Spleen (tissue), 11 donors: ENCODE results near the gene CYS1. TPM values are rescaled to one million over a fixed set of nuclear protein-coding genes. Genes with fewer than 3 reads are reported as not detected.
A peak's percentile ranks its signal among the peaks of the same experiment; 100 is the strongest.

Source experiments
- DNase-seq: peaks from one replicate; pipeline ENCODE4 v3.0.0-alpha.2; 2020
- H3K27ac ChIP-seq, 8 donors: fragments of 200-600 bp; sonication (generic) in 7 of 8; 1 replicate in 4 of 8; 2 replicates in 4 of 8; pipeline versions ENCODE4 v1.5.0 to v1.8.0; 2016 to 2021; ENCODE audit warnings: inconsistent platforms in 4 of 8, mild to moderate bottlenecking in 4 of 8, moderate library complexity in 1 of 8
- H3K27me3 ChIP-seq, 7 donors: fragments of 200-600 bp; sonication (generic) in 6 of 7; replicated peaks in 1 of 7; 1 replicate in 4 of 7; 2 replicates in 3 of 7; pipeline versions ENCODE4 v1.5.0 to v1.8.0; 2016 to 2021; ENCODE audit warnings: inconsistent platforms in 3 of 7, mild to moderate bottlenecking in 1 of 7
- H3K36me3 ChIP-seq, 6 donors: fragments of 200-600 bp; sonication (generic) in 5 of 6; 1 replicate in 4 of 6; 2 replicates in 2 of 6; pipeline versions ENCODE4 v1.5.0 to v1.8.0; 2016 to 2021; ENCODE audit warnings: inconsistent platforms in 2 of 6
- H3K4me1 ChIP-seq, 6 donors: fragments of 200-600 bp; sonication (generic) in 5 of 6; 1 replicate in 3 of 6; 2 replicates in 3 of 6; pipeline versions ENCODE4 v1.5.0 to v1.8.0; 2016 to 2021; ENCODE audit warnings: inconsistent platforms in 3 of 6
- H3K4me3 ChIP-seq, 8 donors: fragments of 200-600 bp; sonication (generic) in 7 of 8; 1 replicate in 4 of 8; 2 replicates in 4 of 8; pipeline versions ENCODE4 v1.5.0 to v1.8.0; 2016 to 2021; ENCODE audit warnings: inconsistent platforms in 4 of 8, mild to moderate bottlenecking in 4 of 8, moderate library complexity in 2 of 8
- H3K9me3 ChIP-seq, 8 donors: fragments of 200-600 bp; sonication (generic) in 7 of 8; 1 replicate in 4 of 8; 2 replicates in 4 of 8; pipeline versions ENCODE4 v1.5.0 to v1.8.0; 2016 to 2021; ENCODE audit warnings: inconsistent platforms in 4 of 8
- CTCF ChIP-seq, 11 experiments: fragments of 200-600 bp in 7 of 11; fragments of 450-650 bp in 4 of 11; sonication (generic) in 4 of 11; IDR thresholded peaks in 8 of 11; conservative IDR thresholded peaks in 3 of 11; 1 replicate in 7 of 11; 2 replicates in 4 of 11; pipeline versions ENCODE4 v1.4.0 to v1.8.0; 2016 to 2021; ENCODE audit warnings: antibody characterized with exemption in 11 of 11, inconsistent platforms in 4 of 11, mild to moderate bottlenecking in 1 of 11
- POLR2A ChIP-seq, 3 donors: fragments of 450-650 bp; IDR thresholded peaks; one replicate each; pipeline ENCODE4 v1.5.1; 2017; ENCODE audit warnings: antibody characterized with exemption in 3 of 3, mild to moderate bottlenecking in 1 of 3
- POLR2AphosphoS5 ChIP-seq, 3 donors: sonication (generic); formaldehyde crosslinking; IDR thresholded peaks; one replicate each; pipeline ENCODE4 v1.5.1; 2017; ENCODE audit warnings: antibody characterized with exemption in 3 of 3
- WGBS, 5 donors: extraction: QIAGEN DNeasy Blood & Tissue Kit in 3 of 5; methylation state at CpG; one replicate each; pipeline versions ENCODE4 v1.1.5 to v1.1.7; 2013 to 2018; 5-methylcytosine and 5-hydroxymethylcytosine counted together
- intact Hi-C: fragments of 100-400 bp; cut with DNase I; formaldehyde crosslinking; loops from one replicate; pipeline ENCODE4 v1.15.0; 2023; ENCODE audit warnings: low total_unique reads
- polyA plus RNA-seq, 3 donors: library from polyadenylated mRNA; stranded (reverse); fragments of 200-250 nt; gene quantifications; one replicate each; pipeline ENCODE4 v1.2.1, GENCODE V29; 2013
- total RNA-seq, 7 donors: library from RNA; depleted of rRNA in 3 of 7; stranded (reverse); fragments of >200 nt in 3 of 7; fragmentation: NEBNext Ultra II Directional in 4 of 7; extraction: Animal tissue kit (Norgen Biotek cat#: 25700) in 4 of 7; gene quantifications; one replicate each; pipeline versions ENCODE4 v1.1.0 to v1.2.1, GENCODE V29; 2016 to 2021
- donor health status: healthy with polysubstance abuse.
- donor health status: DM: no; HTN: no; CAD: no; lungs with moderate emphysema.
- donor health status: DM: no; HTN: no; CAD: no.
- donor health status: Bipolar disorder and iron deficiency.
- donor health status: healthy.
- donor health status: DM: no; HTN: no; CAD: no.
- donor health status: DM: yes; HTN: yes; CAD: no.

Gene CYS1
- total and polyA plus RNA-seq, 10 donors: 0.38 to 2.9 (median 1.3) TPM

DNA sequence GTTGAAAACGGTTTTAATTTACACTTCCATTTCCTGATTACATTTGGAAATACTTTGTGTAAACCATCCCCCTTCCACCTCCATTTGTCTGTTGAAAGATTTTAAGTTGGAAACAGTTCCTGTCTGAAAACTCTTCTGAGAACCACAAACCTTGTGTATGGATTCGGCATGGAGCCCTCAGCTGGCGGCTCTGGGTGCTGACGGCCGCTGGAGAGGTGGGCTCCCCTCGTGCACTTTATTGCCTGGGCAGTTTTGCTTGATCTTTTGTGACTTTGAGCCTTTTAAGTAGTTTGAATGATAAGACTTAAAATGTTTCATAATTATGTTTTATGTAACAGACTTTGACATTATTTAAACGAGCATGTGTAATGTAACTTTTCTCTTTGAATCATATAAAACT, 25.8 kb downstream of the CYS1 start:
- Histone ChIP-seq H3K36me3 (peaks cover 2 to 66% (median 28%) of the 10 kb centered on the region in 6 donors), H3K4me3 (no peak overlapping the region), H3K27ac (no peak overlapping the region), H3K27me3 (no peaks in the 10 kb centered on the region), H3K9me3 (no peaks in the 10 kb centered on the region), H3K4me1 (peaks cover 8 to 74% (median 40%) of the 10 kb centered on the region in 6 donors)
- WGBS, 5 donors: 40 to 81% (median 51%) methylated on average over 7 of the region's 7 CpGs
- TF ChIP-seq POLR2AphosphoS5 (IDR thresholded peaks at IDR 0.05) (peak in 1 of 3 donors; percentile 7), CTCF (IDR thresholded peaks at IDR 0.05 in 8 of 11, conservative IDR thresholded peaks at IDR 0.05 in 3 of 11) (no peak)
- intact Hi-C loops: no loop called here
- peak; percentile 67 for DNase-seq

- 51 to 85% (median 59%) methylated on average over 4 of the region's 4 CpGs for WGBS, 5 donors
- Histone ChIP-seq H3K27me3 (no peaks in the 10 kb centered on the region), H3K4me1 (peaks cover 10 to 84% (median 50%) of the 10 kb centered on the region in 6 donors), H3K27ac (no peak overlapping the region), H3K9me3 (no peaks in the 10 kb centered on the region), H3K36me3 (peaks cover 2 to 76% (median 33%) of the 10 kb centered on the region in 6 donors), H3K4me3 (no peak overlapping the region)
- TF ChIP-seq CTCF (IDR thresholded peaks at IDR 0.05 in 8 of 11, conservative IDR thresholded peaks at IDR 0.05 in 3 of 11) (no peak), POLR2AphosphoS5 (IDR thresholded peaks at IDR 0.05) (no peak), POLR2A (IDR thresholded peaks at IDR 0.05) (no peak)
- peak; percentile 13 for DNase-seq
- intact Hi-C loops: no loop called here
Observed at GRCh38 chr2:10053351-10053750, 26.9 kb downstream of the CYS1 start.

DNA sequence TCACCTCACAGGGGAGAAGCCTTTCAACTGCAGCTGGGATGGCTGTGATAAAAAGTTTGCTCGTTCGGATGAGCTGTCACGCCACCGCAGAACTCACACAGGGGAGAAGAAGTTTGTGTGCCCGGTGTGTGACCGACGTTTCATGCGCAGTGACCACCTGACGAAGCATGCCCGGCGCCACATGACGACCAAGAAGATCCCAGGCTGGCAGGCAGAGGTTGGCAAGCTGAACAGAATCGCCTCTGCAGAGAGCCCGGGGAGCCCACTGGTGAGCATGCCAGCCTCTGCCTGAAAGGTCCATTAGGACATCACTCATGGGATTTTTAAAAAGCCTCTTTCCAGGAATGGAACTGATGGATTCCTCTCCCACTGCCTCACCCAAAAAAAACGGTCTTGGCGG, 28.0 kb downstream of the CYS1 start:
- Histone ChIP-seq H3K4me3 (no peak overlapping the region), H3K27ac (no peak overlapping the region), H3K4me1 (peaks cover 8 to 84% (median 49%) of the 10 kb centered on the region in 6 donors), H3K36me3 (peaks cover 2 to 87% (median 44%) of the 10 kb centered on the region in 6 donors), H3K27me3 (no peaks in the 10 kb centered on the region), H3K9me3 (no peaks in the 10 kb centered on the region)
- TF ChIP-seq POLR2AphosphoS5 (IDR thresholded peaks at IDR 0.05) (no peak), CTCF (IDR thresholded peaks at IDR 0.05 in 8 of 11, conservative IDR thresholded peaks at IDR 0.05 in 3 of 11) (no peak), POLR2A (IDR thresholded peaks at IDR 0.05) (no peak)
- intact Hi-C loops: no loop called here
- 89 to 93% (median 92%) methylated on average over 16 of the region's 16 CpGs for WGBS, 5 donors
- peak; percentile 55 for DNase-seq

DNA sequence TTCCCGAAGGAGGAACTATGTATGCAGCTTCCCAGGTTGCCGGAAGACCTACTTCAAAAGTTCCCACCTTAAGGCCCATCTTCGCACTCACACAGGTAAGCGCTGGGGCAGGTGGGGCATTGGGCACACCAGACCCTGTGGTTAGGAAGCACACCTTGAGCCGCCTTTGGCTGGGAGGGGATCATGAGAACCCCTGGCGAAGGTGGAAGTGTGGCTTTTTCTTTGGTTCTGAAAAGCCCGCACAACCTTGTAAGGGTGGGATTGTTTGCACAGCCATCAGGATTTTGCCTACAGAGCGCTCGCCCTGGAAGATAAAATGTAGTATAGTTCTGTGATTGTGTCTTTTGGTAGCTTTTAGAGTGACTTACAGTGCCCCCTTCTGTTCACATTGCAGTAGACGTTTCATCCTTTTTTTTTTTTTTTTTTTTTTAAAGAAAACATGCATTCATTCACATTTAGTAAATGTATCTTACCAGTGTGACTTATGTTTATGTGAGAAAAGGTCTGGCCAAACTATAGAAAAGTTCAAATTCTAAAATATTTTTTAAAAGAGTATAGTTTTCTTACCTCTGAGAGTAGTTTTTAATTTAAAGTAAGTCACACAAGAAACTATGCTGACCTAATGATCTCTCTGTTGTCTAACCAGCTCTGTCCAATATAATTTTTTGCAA, 31.6 kb downstream of the CYS1 start:
- DNase-seq: peak; percentile 72
- Histone ChIP-seq H3K9me3 (no peaks in the 10 kb centered on the region), H3K4me3 (peak overlapping the region in 1 of 8 donors; percentile 11), H3K4me1 (peaks cover 18 to 81% (median 51%) of the 10 kb centered on the region in 6 donors), H3K36me3 (peaks cover 2 to 77% (median 38%) of the 10 kb centered on the region in 6 donors), H3K27me3 (no peaks in the 10 kb centered on the region), H3K27ac (peak overlapping the region in 2 of 8 donors; percentile 12 to 21)
- 38 to 74% (median 67%) methylated on average over 5 to 10 of the region's 10 CpGs for WGBS, 5 donors
- TF ChIP-seq CTCF (IDR thresholded peaks at IDR 0.05 in 8 of 11, conservative IDR thresholded peaks at IDR 0.05 in 3 of 11) (peak; percentile 46 to 77 (median 65)), POLR2A (IDR thresholded peaks at IDR 0.05) (no peak)
- intact Hi-C loops: loop anchor here (5.0 kb wide), 2 partner anchors 66 to 231 kb away; no protein-coding TSS in a partner anchor
